ENCODE data around the gene TEK. TPM values are rescaled to one million over a fixed set of nuclear protein-coding genes. Genes with fewer than 3 reads are reported as not detected.

The TEK gene
- total and polyA plus RNA-seq, 8 donors: 0.56 to 25.5 (median 2.0) TPM; not detected in 1

GRCh38 chr9:27193886-27194285 lies 84.9 kb downstream of the TEK start:
- no peak overlapping the region for H3K27ac ChIP-seq
- intact Hi-C loops (cut with DNase I; ENCODE audit: low total_unique reads): no loop called here
- WGBS, 5 donors: 84 to 96% (median 91%) methylated on average over 1 of the region's 1 CpG

GRCh38 chr9:27194401-27195091 lies 85.5 kb downstream of the TEK start:
- H3K36me3 ChIP-seq: no peaks in the 10 kb centered on the region
- no peak overlapping the region for H3K4me3 ChIP-seq
- DNase-seq: no peak
- no peaks in the 10 kb centered on the region for H3K9me3 ChIP-seq
- no peak overlapping the region for H3K27ac ChIP-seq
- intact Hi-C loops (cut with DNase I; ENCODE audit: low total_unique reads): no loop called here
- 66 to 73% (median 70%) methylated on average over 5 of the region's 5 CpGs for WGBS, 5 donors
- no peaks in the 10 kb centered on the region for H3K27me3 ChIP-seq
- TF ChIP-seq EP300 (IDR thresholded peaks at IDR 0.05): no peak
- TF ChIP-seq CTCF (IDR thresholded peaks at IDR 0.05): no peak
- no peak for TF ChIP-seq POLR2AphosphoS5 (IDR thresholded peaks at IDR 0.05)
- no peak for TF ChIP-seq POLR2A (IDR thresholded peaks at IDR 0.05)
- peaks cover 0 to 8% (median 3%) of the 10 kb centered on the region in 4 donors for H3K4me1 ChIP-seq

More at GRCh38 chr9:27193886-27194285, 84.9 kb downstream of the TEK start:
- no peak for TF ChIP-seq POLR2AphosphoS5 (IDR thresholded peaks at IDR 0.05)
- TF ChIP-seq EP300 (IDR thresholded peaks at IDR 0.05): no peak
- TF ChIP-seq CTCF (IDR thresholded peaks at IDR 0.05): no peak
- Histone ChIP-seq H3K36me3 (no peaks in the 10 kb centered on the region), H3K4me1 (peaks cover 0 to 8% (median 4%) of the 10 kb centered on the region in 4 donors), H3K4me3 (no peak overlapping the region), H3K9me3 (no peaks in the 10 kb centered on the region), H3K27me3 (no peaks in the 10 kb centered on the region)
- DNase-seq: no peak

- Histone ChIP-seq H3K27me3 (no peaks in the 10 kb centered on the region), H3K4me3 (no peak overlapping the region), H3K36me3 (no peaks in the 10 kb centered on the region), H3K9me3 (no peaks in the 10 kb centered on the region), H3K27ac (no peak overlapping the region), H3K4me1 (peaks cover 0 to 8% (median 3%) of the 10 kb centered on the region in 4 donors)
- 76 to 83% (median 79%) methylated on average over 3 of the region's 3 CpGs for WGBS, 5 donors
- DNase-seq: no peak
- intact Hi-C loops (cut with DNase I; ENCODE audit: low total_unique reads): no loop called here
- no peak for TF ChIP-seq POLR2AphosphoS5 (IDR thresholded peaks at IDR 0.05)
- TF ChIP-seq EP300 (IDR thresholded peaks at IDR 0.05): no peak
- TF ChIP-seq POLR2A (IDR thresholded peaks at IDR 0.05): no peak
- TF ChIP-seq CTCF (IDR thresholded peaks at IDR 0.05): no peak
Measured at GRCh38 chr9:27195191-27195590, 86.2 kb downstream of the TEK start.

GRCh38 chr9:27196383-27196782 lies 87.4 kb downstream of the TEK start:
- intact Hi-C loops (cut with DNase I; ENCODE audit: low total_unique reads): no loop called here
- TF ChIP-seq POLR2AphosphoS5 (IDR thresholded peaks at IDR 0.05): no peak
- TF ChIP-seq EP300 (IDR thresholded peaks at IDR 0.05): no peak
- no peak for TF ChIP-seq POLR2A (IDR thresholded peaks at IDR 0.05)
- no peak for TF ChIP-seq CTCF (IDR thresholded peaks at IDR 0.05)
- 77 to 88% (median 85%) methylated on average over 3 of the region's 3 CpGs for WGBS, 5 donors
- H3K4me1 ChIP-seq: peaks cover 0 to 8% (median 3%) of the 10 kb centered on the region in 4 donors
- DNase-seq: no peak
- H3K4me3 ChIP-seq: no peak overlapping the region
- no peak overlapping the region for H3K27ac ChIP-seq
- no peaks in the 10 kb centered on the region for H3K27me3 ChIP-seq
- no peaks in the 10 kb centered on the region for H3K36me3 ChIP-seq
- H3K9me3 ChIP-seq: no peaks in the 10 kb centered on the region

All from stomach (tissue), 9 donors.